DLD1 (cell line): ENCODE data around the gene PPA2.
"Not testable (repeated sequence)": the region's sequence is repeated elsewhere in the genome, so short reads cannot be mapped to it uniquely, and the experiment has no call there.

Experiments
- in situ Hi-C: cut with HindIII; loops from 2 replicates; pipeline ENCODE4 v1.10.0; 2017; ENCODE audit warnings: low sequenced_read_pairs

The PPA2 gene

GRCh38 chr4:105473324-105474098 is at the start of gene PPA2:
Gene PPA2 (minus strand): TSS chr4:105474062. CDS start chr4:105474050, 12 bp downstream.
- in situ Hi-C loops, result no loop called here

GRCh38 chr4:105520819-105521790 is 47.2 kb upstream of the PPA2 start:
- in situ Hi-C loops, result no loop called here

DNA sequence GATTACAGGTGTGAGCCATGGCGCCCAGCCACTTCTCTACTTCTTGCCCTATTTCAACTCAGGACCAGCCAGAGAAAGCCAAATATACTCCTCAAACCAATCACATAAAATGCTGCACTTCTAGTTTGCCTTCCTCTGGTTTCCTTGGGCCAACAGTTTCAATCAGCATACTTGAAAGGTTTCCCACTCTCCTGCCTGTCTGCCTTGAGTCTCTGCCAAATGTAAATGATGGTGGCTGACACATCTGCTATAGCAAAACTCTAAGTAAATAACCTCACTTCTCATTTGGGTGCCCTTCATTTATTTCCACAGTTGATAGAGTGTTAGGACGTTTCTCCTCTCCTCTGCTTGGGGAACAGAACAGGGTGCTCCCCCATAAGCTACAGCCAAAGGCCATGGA is 36.4 kb upstream of the PPA2 start:
- in situ Hi-C loops, result no loop called here

- in situ Hi-C loops, result no loop called here
These were observed 35.9 kb upstream of the PPA2 start for GRCh38 chr4:105509714-105510113.

DNA sequence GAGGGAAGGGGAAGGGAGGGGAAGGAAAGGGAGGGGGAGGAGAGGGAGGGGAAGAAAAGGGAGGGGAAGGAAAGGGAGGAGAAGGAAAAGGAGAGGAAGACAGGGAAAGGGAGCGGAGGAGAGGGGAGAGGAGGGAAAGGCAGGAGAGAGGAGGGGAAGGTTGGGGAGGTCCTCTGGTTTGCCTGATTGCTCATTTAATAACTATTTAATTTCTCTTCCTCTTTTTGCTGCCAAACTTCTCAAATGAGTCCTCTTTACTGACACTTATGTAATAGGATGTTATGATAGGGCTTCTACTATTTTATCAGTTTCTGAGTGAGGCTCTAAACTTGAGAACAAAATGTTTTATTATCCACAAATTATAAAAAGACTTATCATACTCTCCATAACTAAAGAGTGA is 35.4 kb upstream of the PPA2 start:
- in situ Hi-C loops, result no loop called here

DNA sequence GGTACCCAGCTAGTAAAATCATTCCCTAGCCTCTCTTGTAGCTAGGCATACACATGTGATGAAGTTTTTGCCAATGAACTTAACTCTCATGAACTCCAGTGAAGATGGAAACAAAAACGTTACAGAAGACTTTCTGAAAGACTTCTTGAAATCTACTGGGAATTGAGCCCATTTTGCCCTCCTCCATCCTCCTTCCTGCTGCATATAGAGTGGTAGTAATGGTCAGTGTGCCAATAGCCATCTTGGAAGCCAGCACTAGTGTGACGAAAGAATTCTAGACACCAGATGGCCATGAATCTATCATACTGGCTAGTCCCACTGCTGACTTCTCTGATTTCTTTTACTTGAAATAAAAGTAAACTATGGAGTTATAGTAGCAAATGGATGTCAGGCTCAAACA is 30.9 kb upstream of the PPA2 start:
- in situ Hi-C loops, result no loop called here

DNA sequence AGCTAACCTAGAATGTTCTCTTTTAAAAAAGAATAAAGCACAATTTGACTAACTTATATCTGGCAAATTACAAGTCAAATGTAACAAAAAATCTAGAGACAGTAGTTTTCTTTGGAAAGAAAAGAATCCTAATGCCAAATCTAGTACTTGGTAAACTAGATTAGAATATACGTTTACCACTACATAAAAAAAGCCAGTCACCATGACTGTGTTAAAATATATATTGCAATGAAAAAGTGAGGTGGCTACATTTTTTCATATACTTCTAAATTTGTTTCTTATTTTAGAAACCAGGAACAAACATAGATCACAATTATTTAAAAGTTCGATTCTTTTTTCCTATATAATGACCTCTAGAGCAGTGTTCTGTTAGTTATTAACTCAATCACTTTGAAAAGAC is 29.6 kb upstream of the PPA2 start:
- in situ Hi-C loops, result no loop called here

- in situ Hi-C loops, result no loop called here
These were observed 23.0 kb upstream of the PPA2 start for GRCh38 chr4:105496899-105497298.

DNA sequence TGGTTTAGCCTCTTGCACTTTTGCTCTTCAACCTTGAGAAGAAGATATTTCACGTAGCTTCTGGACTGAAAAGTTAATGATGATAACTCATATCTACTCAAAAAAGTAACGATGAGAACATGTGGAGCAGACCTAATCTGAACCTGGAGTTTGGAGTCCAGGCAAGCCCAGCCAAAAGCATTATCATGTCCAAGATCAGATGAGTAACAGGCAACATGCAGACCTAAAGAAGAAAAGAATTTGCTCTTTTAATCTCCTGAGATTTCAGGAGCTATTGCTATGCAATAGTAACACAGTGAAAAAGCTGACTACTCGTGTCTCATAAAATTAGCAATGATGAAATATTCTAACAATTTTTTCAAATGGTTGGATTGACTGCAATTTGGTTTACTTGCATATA is 21.8 kb upstream of the PPA2 start:
- in situ Hi-C loops, result no loop called here

DNA sequence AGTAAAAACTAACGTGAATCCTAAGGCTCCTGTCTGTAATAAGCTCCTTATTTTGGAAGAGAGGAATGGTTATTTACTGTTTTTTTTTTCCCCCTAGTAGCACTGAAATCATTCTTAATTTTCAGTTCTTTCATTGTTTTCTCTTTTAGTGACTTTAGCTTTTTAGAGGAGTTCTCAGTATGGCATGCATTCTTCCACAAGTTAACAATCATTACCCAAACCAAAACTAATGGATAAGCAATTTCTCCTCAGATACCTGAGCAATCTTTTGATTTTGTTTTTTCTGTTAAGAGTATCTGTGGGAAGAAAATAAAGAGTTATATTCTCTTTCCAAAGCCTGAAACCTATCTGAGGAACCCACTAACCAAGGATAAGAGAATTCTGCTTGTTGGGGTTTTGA is 16.7 kb upstream of the PPA2 start:
- in situ Hi-C loops, result no loop called here

GRCh38 chr4:105483840-105484239 is 10.0 kb upstream of the PPA2 start:
- in situ Hi-C loops, result no loop called here

- in situ Hi-C loops, result no loop called here
These were observed 247 bp upstream of the PPA2 start for GRCh38 chr4:105474099-105474518.

DNA sequence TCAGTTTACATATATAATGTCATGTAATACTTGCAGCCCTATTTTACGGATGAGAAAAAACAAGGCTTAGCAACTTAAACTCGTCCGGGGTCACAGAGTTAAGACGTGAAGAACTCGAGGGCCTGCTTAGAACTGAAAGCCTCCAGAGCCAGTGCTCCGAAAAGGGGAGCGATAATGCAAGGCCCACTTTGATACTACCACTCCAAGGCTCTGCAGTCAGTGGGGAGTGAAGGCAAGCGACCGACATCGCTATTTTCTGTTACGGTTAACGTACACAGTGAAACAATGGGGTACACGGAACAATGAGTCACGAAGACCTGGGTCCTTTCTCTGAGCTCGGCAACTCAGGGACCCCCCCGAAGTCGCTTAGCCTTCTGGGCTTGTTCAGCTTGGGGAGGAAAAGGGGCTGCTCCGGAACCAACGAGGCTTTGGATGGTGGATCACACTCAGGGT is 965 bp downstream of the PPA2 start:
- in situ Hi-C loops, result no loop called here

- in situ Hi-C loops, result no loop called here
These were observed 2.2 kb downstream of the PPA2 start for GRCh38 chr4:105471566-105472176.

GRCh38 chr4:105470766-105471165 is 3.1 kb downstream of the PPA2 start:
- in situ Hi-C loops, result no loop called here

DNA sequence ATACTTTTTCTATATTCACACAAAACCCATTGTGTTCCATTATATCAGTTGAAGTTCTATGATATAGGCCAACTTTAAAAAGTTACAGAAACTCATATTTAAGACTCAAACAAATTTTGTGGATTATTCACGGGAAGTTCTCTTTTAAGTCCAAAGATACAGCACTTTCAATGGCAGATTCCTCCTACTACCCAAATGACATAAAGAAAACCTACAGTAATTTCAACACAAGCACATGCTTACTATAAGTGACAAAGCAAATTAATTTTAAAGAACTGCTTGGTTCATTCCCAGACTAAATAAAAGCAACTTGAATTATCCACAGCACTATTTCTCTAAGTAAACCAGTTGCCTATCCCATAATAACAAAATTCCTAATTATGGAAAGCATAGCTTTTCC is 4.1 kb downstream of the PPA2 start:
- in situ Hi-C loops, result no loop called here

DNA sequence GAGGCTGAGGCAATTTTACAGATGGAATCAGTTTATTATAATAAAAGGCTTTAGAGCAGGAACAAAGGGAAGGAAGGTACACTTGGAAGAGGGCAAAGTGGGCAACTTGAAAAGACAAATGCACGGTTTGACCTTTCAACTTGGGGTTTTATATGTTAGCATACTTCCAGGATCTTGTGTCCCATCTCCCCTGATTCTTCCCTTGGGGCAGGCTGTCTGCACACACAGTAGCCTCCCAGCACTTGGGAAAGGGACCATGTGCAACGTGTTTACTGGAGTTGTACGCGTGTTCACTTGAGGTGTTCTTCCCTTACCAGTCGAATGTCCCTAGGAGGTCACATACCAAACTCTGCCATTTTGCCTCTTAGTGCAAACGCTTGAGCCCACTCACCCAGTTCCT is 7.3 kb downstream of the PPA2 start:
- in situ Hi-C loops, result no loop called here

DNA sequence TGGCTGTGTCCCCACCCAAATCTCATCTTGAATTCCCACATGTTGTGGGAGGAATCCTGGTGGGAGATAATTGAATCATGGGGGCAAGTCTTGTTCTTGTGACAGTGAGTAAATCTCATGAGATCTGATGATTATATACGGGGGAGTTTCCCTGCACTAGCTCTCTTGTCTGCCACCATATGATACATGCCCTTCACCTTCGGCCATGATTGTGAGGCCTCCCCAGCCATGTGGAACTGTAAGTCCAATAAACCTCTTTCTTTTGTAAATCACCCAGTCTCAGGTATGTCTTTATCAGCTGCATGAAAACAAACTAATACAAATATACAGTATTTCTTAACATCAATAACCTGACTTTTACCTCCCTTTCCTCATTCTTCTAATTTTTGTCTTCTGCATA is 9.3 kb downstream of the PPA2 start:
- in situ Hi-C loops, result not testable (repeated sequence)

DNA sequence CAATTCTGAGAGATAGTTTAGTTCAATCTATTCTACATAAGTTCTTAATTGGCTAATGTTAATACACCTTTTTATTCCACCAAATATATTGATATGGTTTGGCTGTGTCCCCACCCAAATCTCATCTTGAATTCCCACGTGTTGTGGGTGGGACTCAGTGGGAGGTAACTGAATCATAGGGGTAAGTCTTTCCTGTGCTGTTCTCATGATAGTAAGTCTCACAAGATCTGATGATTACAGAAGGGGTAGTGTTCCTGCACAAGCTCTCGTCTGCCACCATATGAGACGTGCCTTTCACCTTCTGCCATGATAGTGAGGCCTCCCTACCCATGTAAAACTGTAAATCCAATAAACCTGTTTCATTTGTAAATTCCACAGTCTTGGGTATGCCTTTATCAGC is 11.3 kb downstream of the PPA2 start:
- in situ Hi-C loops, result no loop called here

DNA sequence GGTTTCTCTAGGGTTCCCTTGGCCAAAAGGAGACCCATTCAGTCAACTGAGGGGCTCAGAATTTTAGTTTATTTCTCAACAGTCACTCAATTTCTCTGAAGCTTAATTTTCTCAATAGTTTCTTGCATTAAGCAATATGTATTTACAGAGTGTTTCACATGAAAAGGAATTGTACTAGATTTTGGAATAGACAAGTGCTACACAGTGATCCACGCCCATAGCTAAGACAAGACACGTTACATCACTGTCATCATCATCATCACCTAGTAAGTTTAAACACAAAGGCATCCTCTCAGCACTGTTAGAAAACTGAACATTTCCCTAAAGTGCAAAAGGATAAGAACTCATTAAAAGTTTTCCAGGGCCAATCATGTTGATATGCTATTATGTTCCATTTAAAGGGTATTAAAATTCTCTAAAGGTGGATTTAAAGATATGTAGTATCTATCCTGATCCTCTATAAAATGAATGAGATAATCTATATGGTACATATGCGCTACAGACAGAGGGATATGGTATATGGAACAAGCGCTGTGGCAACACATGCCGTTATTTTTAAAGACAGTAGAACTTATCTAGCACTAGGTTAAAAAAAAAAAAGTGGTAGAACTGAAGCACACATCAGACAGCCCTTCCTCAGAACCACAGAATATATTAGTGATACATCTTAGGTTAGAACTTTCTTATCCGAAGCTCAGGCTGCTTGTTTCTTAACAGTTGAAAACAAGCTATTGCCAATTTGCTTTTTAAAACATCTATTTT is 12.1 kb downstream of the PPA2 start:
- in situ Hi-C loops, result no loop called here

GRCh38 chr4:105461221-105461620 is 12.6 kb downstream of the PPA2 start:
- in situ Hi-C loops, result no loop called here
